PC-9 (cell line): ENCODE data around the gene KIF6. TPM values are rescaled to one million over a fixed set of nuclear protein-coding genes. Genes with fewer than 3 reads are reported as not detected.

ENCODE experiments used
- BruUV-seq: library from RNA; stranded (reverse); fragments of 400-500 nt; replicated peaks from 2 replicates; lab custom pipeline; 2021; lab: Mats Ljungman, UMichigan
- CTCF ChIA-PET: fragments of 300-600 bp; sonication (Branson Sonifier 250); formaldehyde crosslinking; loops from one replicate; lab custom pipeline; 2022; ENCODE audit warnings: antibody characterized with exemption; lab: Charles Lee
- POLR2A ChIA-PET: fragments of 300-600 bp; sonication (Branson Sonifier 250); formaldehyde crosslinking; loops from one replicate; lab custom pipeline; 2022; ENCODE audit warnings: antibody characterized with exemption; ENCODE audit not compliant: unreplicated experiment; lab: Charles Lee
- DNase-seq, 2 experiments: peaks; one replicate each; pipeline versions ENCODE4 v3.0.0 to v3.0.0-alpha.2; 2015 to 2022; ENCODE audit warnings: mixed read lengths in 1 of 2
- H2AFZ ChIP-seq: fragments of 200-600 bp; sonication (generic); 2 replicates; pipeline ENCODE4 v1.8.1; 2017; ENCODE audit warnings: antibody characterized with exemption
- H3F3A ChIP-seq: fragments of 200-600 bp; sonication (generic); 2 replicates; pipeline ENCODE4 v1.8.1; 2017; ENCODE audit warnings: antibody characterized with exemption, mild to moderate bottlenecking, low read depth; ENCODE audit not compliant: insufficient read depth
- H3K27ac ChIP-seq: fragments of 200-600 bp; sonication (generic); 2 replicates; pipeline ENCODE4 v1.6.1; 2016; ENCODE audit warnings: mixed run types
- H3K27me3 ChIP-seq: fragments of 200-600 bp; sonication (generic); 2 replicates; pipeline ENCODE4 v1.6.1; 2016; ENCODE audit warnings: low read depth, mixed run types; ENCODE audit not compliant: insufficient read depth
- H3K36me3 ChIP-seq: fragments of 200-600 bp; sonication (generic); 2 replicates; pipeline ENCODE4 v1.6.1; 2016; ENCODE audit warnings: low read depth, mixed run types
- H3K4me1 ChIP-seq: fragments of 200-600 bp; sonication (generic); replicated peaks from 2 replicates; pipeline ENCODE4 v1.6.1; 2016; ENCODE audit warnings: mixed run types; ENCODE audit not compliant: insufficient read depth
- H3K4me2 ChIP-seq: fragments of 200-600 bp; sonication (generic); 2 replicates; pipeline ENCODE4 v1.6.1; 2017; ENCODE audit warnings: mixed run types
- H3K4me3 ChIP-seq: fragments of 200-600 bp; sonication (generic); 2 replicates; pipeline ENCODE4 v1.6.1; 2016; ENCODE audit warnings: mixed run types
- H3K79me2 ChIP-seq: fragments of 200-600 bp; sonication (generic); 2 replicates; pipeline ENCODE4 v1.6.1; 2017; ENCODE audit warnings: low read depth, mixed run types
- H3K9me2 ChIP-seq: fragments of 200-600 bp; sonication (generic); 2 replicates; pipeline ENCODE4 v1.8.1; 2017; ENCODE audit warnings: mild to moderate bottlenecking; ENCODE audit not compliant: insufficient read depth
- H3K9me3 ChIP-seq: fragments of 200-600 bp; sonication (generic); 2 replicates; pipeline ENCODE4 v1.8.1; 2016; ENCODE audit warnings: low read depth; ENCODE audit not compliant: insufficient read depth
- H4K20me1 ChIP-seq: fragments of 200-600 bp; sonication (generic); 2 replicates; pipeline ENCODE4 v1.8.1; 2017; ENCODE audit not compliant: insufficient read depth
- CTCF ChIP-seq: fragments of 200-600 bp; sonication (generic); conservative IDR thresholded peaks from 2 replicates; pipeline ENCODE4 v1.6.1; 2017; ENCODE audit warnings: mixed run types, antibody characterized with exemption, mild to moderate bottlenecking, moderate library complexity
- EZH2 ChIP-seq: fragments of 200-600 bp; sonication (generic); IDR thresholded peaks from 2 replicates; pipeline ENCODE4 v1.8.0; 2017; ENCODE audit warnings: antibody characterized with exemption, low read depth
- intact Hi-C: fragments of 100-400 bp; cut with micrococcal nuclease; formaldehyde crosslinking; loops from one replicate; pipeline ENCODE4 v1.10.0; 2022; ENCODE audit not compliant: unreplicated experiment
- total RNA-seq: library from RNA; stranded (reverse); gene quantifications from 2 replicates; pipeline ENCODE4 v1.2.3, GENCODE V29; 2021

The KIF6 gene
- total RNA-seq, 1 experiment from 2014 or later = not detected

- Histone ChIP-seq H3K9me3 (no peaks in the 10 kb centered on the region), H4K20me1 (no peaks in the 10 kb centered on the region), H3K4me3 (no peak overlapping the region), H2AFZ (no peak overlapping the region), H3K27ac (no peak overlapping the region), H3K4me1 (no peaks in the 10 kb centered on the region), H3K4me2 (no peak overlapping the region), H3K79me2 (no peaks in the 10 kb centered on the region), H3K9me2 (no peaks in the 10 kb centered on the region), H3K27me3 (peaks cover 14% of the 10 kb centered on the region), H3F3A (no peaks in the 10 kb centered on the region), H3K36me3 (no peaks in the 10 kb centered on the region)
- POLR2A ChIA-PET = no interaction called here
- no peak for DNase-seq
- intact Hi-C loops = no loop called here
- TF ChIP-seq EZH2 = no peak
- TF ChIP-seq CTCF = no peak
- no TSS peak for BruUV-seq
- CTCF ChIA-PET = no interaction called here
Measured at GRCh38 chr6:39772559-39773273, 47.5 kb upstream of the KIF6 start.

- H4K20me1 ChIP-seq = no peaks in the 10 kb centered on the region
Measured at GRCh38 chr6:39770446-39770845, 45.2 kb upstream of the KIF6 start.

GRCh38 chr6:39769012-39769411, 43.8 kb upstream of the KIF6 start:
- Histone ChIP-seq H3F3A (no peaks in the 10 kb centered on the region), H2AFZ (no peak overlapping the region), H4K20me1 (no peaks in the 10 kb centered on the region), H3K4me2 (no peak overlapping the region), H3K4me3 (no peak overlapping the region), H3K4me1 (no peaks in the 10 kb centered on the region), H3K79me2 (no peaks in the 10 kb centered on the region), H3K9me2 (no peaks in the 10 kb centered on the region), H3K9me3 (no peaks in the 10 kb centered on the region), H3K36me3 (no peaks in the 10 kb centered on the region), H3K27me3 (no peaks in the 10 kb centered on the region), H3K27ac (no peak overlapping the region)
- DNase-seq = no peak
- ChIA-PET CTCF (no interaction called here), POLR2A (no interaction called here)
- intact Hi-C loops = no loop called here
- no TSS peak for BruUV-seq
- TF ChIP-seq CTCF (no peak), EZH2 (no peak)

More at GRCh38 chr6:39770446-39770845, 45.2 kb upstream of the KIF6 start:
- H3F3A ChIP-seq = no peaks in the 10 kb centered on the region
- H2AFZ ChIP-seq = no peak overlapping the region
- TF ChIP-seq CTCF = no peak
- TF ChIP-seq EZH2 = no peak
- no peaks in the 10 kb centered on the region for H3K4me1 ChIP-seq
- no TSS peak for BruUV-seq
- H3K27me3 ChIP-seq = no peaks in the 10 kb centered on the region
- no peaks in the 10 kb centered on the region for H3K36me3 ChIP-seq
- POLR2A ChIA-PET = no interaction called here
- no peaks in the 10 kb centered on the region for H3K9me2 ChIP-seq
- H3K27ac ChIP-seq = no peak overlapping the region
- no peak for DNase-seq
- intact Hi-C loops = no loop called here
- no peak overlapping the region for H3K4me2 ChIP-seq
- H3K9me3 ChIP-seq = no peaks in the 10 kb centered on the region
- no peaks in the 10 kb centered on the region for H3K79me2 ChIP-seq
- CTCF ChIA-PET = no interaction called here
- H3K4me3 ChIP-seq = no peak overlapping the region
